HEK293 (cell line): ENCODE measurements around the gene PITPNM1.
A peak's percentile ranks its signal among the peaks of the same experiment; 100 is the strongest.
"Not testable (repeated sequence)": the region's sequence is repeated elsewhere in the genome, so short reads cannot be mapped to it uniquely, and the experiment has no call there.

Source experiments
- CTCF ChIA-PET: fragments of 350-600 bp; formaldehyde crosslinking; extraction: SDS; loops from one replicate; lab custom pipeline; 2021; ENCODE audit warnings: antibody characterized with exemption; lab: Yijun Ruan, JAX
- POLR2A ChIA-PET: fragments of 300-600 bp; formaldehyde crosslinking; extraction: SDS; loops from one replicate; lab custom pipeline; 2020; ENCODE audit warnings: antibody characterized with exemption, inconsistent platforms; lab: Yijun Ruan, JAX
- H3K27ac ChIP-seq: fragments of 200-500 bp; sonication (Bioruptor generic); 2 replicates; pipeline ENCODE4 v1.5.1; 2014; ENCODE audit warnings: low read depth, low read length, control low read depth, inconsistent platforms; ENCODE audit errors: extremely low read depth
- H3K36me3 ChIP-seq, 2 experiments: fragments of 200-500 bp in 1 of 2; sonication (Bioruptor generic) in 1 of 2; 1 replicate in 1 of 2; 2 replicates in 1 of 2; pipeline ENCODE4 v1.5.1; 2014 to 2017; ENCODE audit warnings: inconsistent platforms in 2 of 2, low read length in 2 of 2; ENCODE audit not compliant: control insufficient read depth in 2 of 2, insufficient read depth in 1 of 2
- H3K4me1 ChIP-seq: fragments of 200-500 bp; sonication (Bioruptor generic); 2 replicates; pipeline ENCODE4 v1.5.1; 2014; ENCODE audit warnings: mild to moderate bottlenecking, low read length, inconsistent platforms; ENCODE audit not compliant: control insufficient read depth, insufficient read depth
- H3K4me3 ChIP-seq: 2 replicates; pipeline ENCODE4 v1.5.1; 2011; ENCODE audit warnings: low read depth, mild to moderate bottlenecking, control low read depth, low read length, moderate library complexity
- H3K9me3 ChIP-seq: fragments of 200-500 bp; sonication (Bioruptor generic); 2 replicates; pipeline ENCODE4 v1.5.1; 2014; ENCODE audit warnings: low read depth, low read length, inconsistent platforms; ENCODE audit not compliant: control insufficient read depth, insufficient read depth
- MEIS1 ChIP-seq: sonication (generic); formaldehyde crosslinking; IDR thresholded peaks from 2 replicates; pipeline ENCODE4 v1.8.1; 2022; ENCODE audit warnings: missing genetic modification reagents, mild to moderate bottlenecking, borderline replicate concordance
- PRDM6 ChIP-seq: fragments of 450-650 bp; formaldehyde crosslinking; IDR thresholded peaks from 2 replicates; pipeline ENCODE4 v1.5.1; 2017; ENCODE audit warnings: missing biosample characterization, missing genetic modification characterization
- WT1 ChIP-seq: fragments of 450-650 bp; formaldehyde crosslinking; IDR thresholded peaks from 2 replicates; pipeline ENCODE4 v1.5.1; 2016; ENCODE audit warnings: missing biosample characterization, missing genetic modification characterization
- ZBTB1 ChIP-seq: fragments of 450-650 bp; formaldehyde crosslinking; IDR thresholded peaks from 2 replicates; pipeline ENCODE4 v1.5.1; 2016; ENCODE audit warnings: missing biosample characterization, missing genetic modification characterization
- ZBTB10 ChIP-seq: fragments of 450-650 bp; formaldehyde crosslinking; IDR thresholded peaks from 2 replicates; pipeline ENCODE4 v1.5.1; 2016; ENCODE audit warnings: missing biosample characterization, missing genetic modification characterization
- ZBTB26 ChIP-seq: fragments of 450-650 bp; formaldehyde crosslinking; optimal IDR thresholded peaks from 2 replicates; pipeline ENCODE3; 2016; ENCODE audit warnings: missing biosample characterization, mild to moderate bottlenecking, missing genetic modification characterization
- ZNF10 ChIP-seq: fragments of 450-650 bp; formaldehyde crosslinking; IDR thresholded peaks from 2 replicates; pipeline ENCODE4 v1.5.1; 2017; ENCODE audit warnings: missing biosample characterization, missing genetic modification characterization
- ZNF121 ChIP-seq: fragments of 450-650 bp; formaldehyde crosslinking; IDR thresholded peaks from 2 replicates; pipeline ENCODE4 v1.5.1; 2016; ENCODE audit warnings: missing biosample characterization, missing genetic modification characterization
- ZNF221 ChIP-seq: fragments of 450-650 bp; formaldehyde crosslinking; IDR thresholded peaks from 2 replicates; pipeline ENCODE4 v1.5.1; 2017; ENCODE audit warnings: missing biosample characterization, missing genetic modification characterization, borderline replicate concordance
- ZNF248 ChIP-seq: fragments of 450-650 bp; formaldehyde crosslinking; IDR thresholded peaks from 2 replicates; pipeline ENCODE4 v1.5.1; 2017; ENCODE audit warnings: missing biosample characterization, missing genetic modification characterization
- ZNF555 ChIP-seq: fragments of 450-650 bp; formaldehyde crosslinking; conservative IDR thresholded peaks from 2 replicates; pipeline ENCODE4 v1.5.1; 2017; ENCODE audit warnings: missing biosample characterization, mild to moderate bottlenecking, missing genetic modification characterization, inconsistent platforms
- ZNF791 ChIP-seq: fragments of 450-650 bp; formaldehyde crosslinking; IDR thresholded peaks from 2 replicates; pipeline ENCODE4 v1.5.1; 2016; ENCODE audit warnings: missing biosample characterization, missing genetic modification characterization
- ZXDB ChIP-seq: fragments of 450-650 bp; formaldehyde crosslinking; IDR thresholded peaks from 2 replicates; pipeline ENCODE4 v1.5.1; 2016; ENCODE audit warnings: missing biosample characterization, missing genetic modification characterization

The PITPNM1 gene

GRCh38 chr11:67517784-67518552 is 12.8 kb upstream of the PITPNM1 start:
- Histone ChIP-seq H3K36me3 (no peaks in the 10 kb centered on the region), H3K27ac (no peak overlapping the region), H3K4me3 (no peak overlapping the region), H3K4me1 (no peaks in the 10 kb centered on the region), H3K9me3 (no peaks in the 10 kb centered on the region)
- POLR2A ChIA-PET, result no interaction called here
- CTCF ChIA-PET, result interaction anchor here (0.6 to 1.3 kb wide), 2 partner anchors 12 to 38 kb away, joined by 3 to 4 read pairs; no protein-coding TSS in a partner anchor
- no peak for TF ChIP-seq ZNF10 (tag by site-specific recombination)
- TF ChIP-seq ZBTB26 (tag by site-specific recombination), result no peak
- no peak for TF ChIP-seq ZNF555

- Histone ChIP-seq H3K4me3 (no peak overlapping the region), H3K36me3 (no peaks in the 10 kb centered on the region), H3K9me3 (no peaks in the 10 kb centered on the region), H3K27ac (no peak overlapping the region), H3K4me1 (no peaks in the 10 kb centered on the region)
- POLR2A ChIA-PET, result no interaction called here
- TF ChIP-seq ZBTB10 (tag by site-specific recombination), result no peak
- CTCF ChIA-PET, result no interaction called here
Observed at GRCh38 chr11:67516806-67517205, 11.6 kb upstream of the PITPNM1 start.

GRCh38 chr11:67514116-67514515 is 9.0 kb upstream of the PITPNM1 start:
- CTCF ChIA-PET, result interaction anchor here (0.6 kb wide), 1 partner anchor 709 kb away, joined by 3 read pairs; no protein-coding TSS in a partner anchor
- Histone ChIP-seq H3K36me3 (no peaks in the 10 kb centered on the region), H3K4me1 (no peaks in the 10 kb centered on the region), H3K9me3 (no peaks in the 10 kb centered on the region), H3K27ac (no peak overlapping the region), H3K4me3 (no peak overlapping the region)
- POLR2A ChIA-PET, result no interaction called here
- TF ChIP-seq MEIS1 (CRISPR knock-in tag) (no peak), ZXDB (tag by site-specific recombination) (no peak), ZBTB1 (tag by site-specific recombination) (no peak)

- H3K4me1 ChIP-seq, CTCF ChIA-PET, H3K4me3 ChIP-seq, H3K9me3 ChIP-seq, POLR2A ChIA-PET: not testable (repeated sequence)
- peak; percentile 69 for TF ChIP-seq ZNF121 (tag by site-specific recombination)
- TF ChIP-seq, all 188 proteins: peak for 1; not testable (repeated sequence) for 187
- H3K27ac ChIP-seq, H3K36me3 ChIP-seq: not testable (repeated sequence)
Observed at GRCh38 chr11:67511558-67511957, 6.4 kb upstream of the PITPNM1 start.

GRCh38 chr11:67510023-67510345 is 4.8 kb upstream of the PITPNM1 start:
- TF ChIP-seq ZNF791 (no peak), WT1 (tag by site-specific recombination) (no peak), PRDM6 (no peak), ZNF248 (tag by site-specific recombination) (no peak), ZXDB (tag by site-specific recombination) (no peak), ZNF221 (tag by site-specific recombination) (no peak)
- peaks cover 0 to 6% of the 10 kb centered on the region in 2 experiments; a peak in 1 of 3 replicates for H3K36me3 ChIP-seq
- H3K4me1 ChIP-seq, result no peaks in the 10 kb centered on the region
- H3K27ac ChIP-seq, result no peak overlapping the region
- H3K4me3 ChIP-seq, result no peak overlapping the region
- POLR2A ChIA-PET, result no interaction called here
- CTCF ChIA-PET, result no interaction called here
- H3K9me3 ChIP-seq, result no peaks in the 10 kb centered on the region
